ENCODE data around the gene RIPOR3.

- TF ChIP-seq CTCF (optimal IDR thresholded peaks at IDR 0.05 in 1 of 3, IDR thresholded peaks at IDR 0.05 in 1 of 3, conservative IDR thresholded peaks at IDR 0.05 in 1 of 3; ENCODE audit: extremely low read depth in 1 of 3, insufficient read depth in 2 of 3, low read length in 3 of 3) (no peak), EZH2 (IDR thresholded peaks at IDR 0.05; ENCODE audit: low read length) (no peak)
Measured at GRCh38 chr20:50541606-50542041, 149.7 kb downstream of the RIPOR3 start.
